ENCODE data around the gene UBASH3A.
"Not testable (repeated sequence)": the region's sequence is repeated elsewhere in the genome, so short reads cannot be mapped to it uniquely, and the experiment has no call there.

The UBASH3A gene

GRCh38 chr21:42453224-42453985, 49.7 kb downstream of the UBASH3A start:
- no peak for DNase-seq

- no peak for DNase-seq
These were observed 50.4 kb downstream of the UBASH3A start for GRCh38 chr21:42453986-42454570.

GRCh38 chr21:42454786-42455185, 51.1 kb downstream of the UBASH3A start:
- DNase-seq = no peak

GRCh38 chr21:42455196-42455595, 51.5 kb downstream of the UBASH3A start:
- no peak for DNase-seq

- no peak for DNase-seq
These were observed 52.2 kb downstream of the UBASH3A start for GRCh38 chr21:42455754-42456440.

GRCh38 chr21:42456457-42456856, 52.8 kb downstream of the UBASH3A start:
- no peak for DNase-seq

- DNase-seq = no peak
These were observed 55.4 kb downstream of the UBASH3A start for GRCh38 chr21:42459082-42459460.

GRCh38 chr21:42459546-42460215, 56.0 kb downstream of the UBASH3A start:
- no peak for DNase-seq

GRCh38 chr21:42460391-42461184, 56.9 kb downstream of the UBASH3A start:
- peak; percentile 53 for DNase-seq

GRCh38 chr21:42461185-42461520, 57.5 kb downstream of the UBASH3A start:
- DNase-seq = no peak

GRCh38 chr21:42461881-42462877, 58.5 kb downstream of the UBASH3A start:
- no peak for DNase-seq

GRCh38 chr21:42463861-42464515, 60.3 kb downstream of the UBASH3A start:
- DNase-seq = no peak

GRCh38 chr21:42465008-42465802, 61.5 kb downstream of the UBASH3A start:
- DNase-seq = no peak

- DNase-seq = no peak
These were observed 62.1 kb downstream of the UBASH3A start for GRCh38 chr21:42465803-42466127.

- no peak for DNase-seq
These were observed 63.0 kb downstream of the UBASH3A start for GRCh38 chr21:42466700-42467099.

- no peak for DNase-seq
These were observed 63.7 kb downstream of the UBASH3A start for GRCh38 chr21:42467140-42467983.

- no peak for DNase-seq
These were observed 64.9 kb downstream of the UBASH3A start for GRCh38 chr21:42468491-42469131.

GRCh38 chr21:42469272-42469671, 65.6 kb downstream of the UBASH3A start:
- no peak for DNase-seq

- DNase-seq = not testable (repeated sequence)
These were observed 66.0 kb downstream of the UBASH3A start for GRCh38 chr21:42469726-42470125.
